GM12891 (cell line): ENCODE data around the gene RAB1A.
"Not testable (repeated sequence)": the region's sequence is repeated elsewhere in the genome, so short reads cannot be mapped to it uniquely, and the experiment has no call there.

Experiments used
- DNase-seq: peaks from one replicate; pipeline ENCODE4 v3.0.0; 2011; ENCODE audit warnings: low spot score; ENCODE audit not compliant: insufficient read length
- FAIRE-seq: peaks from 2 replicates; lab custom pipeline; 2011; peaks lifted over from hg19 to GRCh38; lab: Jason Lieb, UNC
- PAX5 ChIP-seq: IDR thresholded peaks from 2 replicates; pipeline ENCODE4 v1.6.1; 2011; ENCODE audit warnings: low read length, moderate library complexity, mild to moderate bottlenecking; ENCODE audit not compliant: insufficient read depth, severe bottlenecking
- POLR2A ChIP-seq: IDR thresholded peaks from 2 replicates; pipeline ENCODE4 v1.6.1; 2011; ENCODE audit warnings: low read depth, low read length, control low read depth
- POLR2AphosphoS5 ChIP-seq: IDR thresholded peaks from 2 replicates; pipeline ENCODE4 v1.6.1; 2011; ENCODE audit warnings: low read depth, low read length, control low read depth
- POU2F2 ChIP-seq: IDR thresholded peaks from 2 replicates; pipeline ENCODE4 v1.6.1; 2011; ENCODE audit warnings: low read depth, mild to moderate bottlenecking, control low read depth, low read length, moderate library complexity
- SPI1 ChIP-seq: IDR thresholded peaks from 2 replicates; pipeline ENCODE4 v1.6.1; 2011; ENCODE audit warnings: low read depth, low read length, control low read depth
- TAF1 ChIP-seq: IDR thresholded peaks from 2 replicates; pipeline ENCODE4 v1.6.1; 2011; ENCODE audit warnings: low read depth, low read length, control low read depth

The RAB1A gene

DNA sequence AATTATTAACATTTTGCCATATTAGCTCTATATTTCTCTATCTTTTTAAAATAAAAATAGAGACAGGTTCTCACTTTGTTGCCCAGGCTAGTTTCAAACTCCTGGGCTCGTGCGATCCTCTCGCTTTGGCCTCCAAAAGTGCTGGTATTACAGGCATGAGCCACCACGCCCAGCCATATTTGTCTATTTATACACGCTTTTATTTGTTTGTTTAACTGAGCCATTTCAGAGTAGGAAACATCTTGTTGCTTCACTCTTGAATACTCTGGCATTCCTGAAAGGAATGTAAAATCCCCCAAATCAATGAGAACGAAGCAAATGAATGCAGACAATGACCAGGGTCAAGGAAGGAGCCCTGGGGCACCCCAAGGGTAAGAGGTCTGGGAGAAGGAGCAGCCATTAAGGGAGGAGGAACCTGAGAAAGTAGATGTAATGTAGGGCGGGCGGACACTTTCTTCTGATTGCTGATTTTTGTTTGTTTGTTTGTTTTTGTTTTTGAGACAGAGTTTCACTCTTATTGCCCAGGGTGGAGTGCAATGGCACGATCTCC, 31.7 kb upstream of the RAB1A start:
- FAIRE-seq: no peak
- TF ChIP-seq PAX5: no peak
- no peak for TF ChIP-seq POLR2A
- TF ChIP-seq POLR2AphosphoS5: no peak
- TF ChIP-seq TAF1: no peak
- no peak for TF ChIP-seq SPI1
- TF ChIP-seq POU2F2: no peak
- no peak for DNase-seq

DNA sequence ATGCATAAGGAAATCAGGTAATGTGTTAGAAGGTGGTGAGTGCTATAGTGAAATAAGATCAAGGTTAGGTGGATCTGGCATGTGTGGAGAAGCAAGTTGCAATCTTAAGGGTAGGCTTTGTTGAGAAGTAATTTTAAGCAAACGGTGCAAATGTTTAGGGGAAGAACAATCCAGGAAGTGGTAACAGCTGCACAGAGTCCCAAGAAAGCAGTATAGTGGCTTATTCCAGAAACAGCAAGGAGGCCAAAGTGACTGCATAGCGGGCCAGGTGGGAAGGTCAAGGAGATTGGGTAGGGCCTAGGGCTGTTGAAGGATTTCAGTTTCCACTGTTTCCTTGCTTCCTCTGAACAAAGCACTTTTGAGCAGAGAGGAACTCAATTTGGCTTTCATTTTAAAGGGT, 30.0 kb upstream of the RAB1A start:
- DNase-seq (no peak), FAIRE-seq (no peak)
- no peak for TF ChIP-seq POLR2AphosphoS5

DNA sequence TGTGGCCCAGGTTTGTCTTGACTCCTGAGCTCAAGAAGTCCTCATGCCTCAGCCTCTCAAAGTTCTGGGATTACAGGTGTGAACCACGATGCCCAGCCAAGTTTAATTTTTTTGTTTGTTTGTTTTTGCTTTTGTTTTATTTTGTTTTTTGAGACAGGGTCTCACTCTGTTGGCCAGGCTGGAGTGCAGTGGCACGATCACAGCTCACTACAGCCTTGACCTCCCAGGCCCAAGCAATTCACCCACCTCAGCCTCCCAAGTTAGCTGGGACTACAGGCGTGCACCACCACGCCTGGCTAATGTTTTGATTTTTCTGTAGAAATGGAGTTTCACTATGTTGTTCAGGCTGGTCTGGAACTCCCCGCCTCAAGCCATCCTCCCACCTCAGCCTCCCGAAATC, 29.4 kb upstream of the RAB1A start:
- TF ChIP-seq POLR2A (no peak), POLR2AphosphoS5 (no peak), POU2F2 (no peak)
- FAIRE-seq: no peak
- DNase-seq: no peak

DNA sequence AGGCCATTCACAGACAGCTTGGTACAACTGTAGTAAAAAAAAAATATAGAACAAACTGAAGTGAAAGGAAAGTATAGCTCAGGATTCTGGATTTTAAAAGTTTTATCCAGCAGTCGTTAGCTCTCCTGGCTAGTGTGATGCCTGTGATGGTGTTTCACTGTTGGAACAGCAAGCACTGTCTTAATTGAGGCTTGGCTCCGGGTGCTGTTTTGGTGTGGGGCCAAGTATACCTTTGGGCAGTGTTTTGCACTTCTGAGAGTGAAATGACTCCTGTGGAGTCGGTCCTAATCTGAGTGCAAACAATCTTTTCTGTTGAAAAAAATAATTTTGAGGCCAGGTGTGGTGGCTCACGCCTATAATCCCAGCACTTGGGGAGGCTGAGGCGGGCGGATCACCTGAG, 28.7 kb upstream of the RAB1A start:
- no peak for FAIRE-seq
- DNase-seq: no peak
- no peak for TF ChIP-seq PAX5
- TF ChIP-seq SPI1: no peak
- no peak for TF ChIP-seq POU2F2
- no peak for TF ChIP-seq POLR2A
- no peak for TF ChIP-seq TAF1
- TF ChIP-seq POLR2AphosphoS5: no peak

DNA sequence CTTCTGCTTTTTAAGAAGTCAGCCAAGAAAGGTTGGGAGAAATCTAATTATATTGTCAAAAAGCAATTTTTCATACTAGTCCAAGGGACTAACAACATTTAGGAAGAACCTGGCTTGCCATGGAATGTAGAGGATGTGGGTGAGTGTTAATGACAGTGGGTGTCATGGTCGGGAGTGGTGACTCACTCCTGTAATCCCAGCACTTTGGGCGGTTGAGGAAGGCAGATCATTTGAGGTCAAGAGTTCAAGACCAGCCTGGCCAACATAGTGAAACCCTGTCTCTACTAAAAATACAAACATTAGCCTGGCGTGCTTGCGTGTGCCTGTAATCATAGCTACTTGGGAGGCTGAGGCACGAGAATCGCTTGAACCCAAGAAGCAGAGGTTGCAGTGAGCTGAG, 27.9 kb upstream of the RAB1A start:
- not testable (repeated sequence) for FAIRE-seq, DNase-seq

DNA sequence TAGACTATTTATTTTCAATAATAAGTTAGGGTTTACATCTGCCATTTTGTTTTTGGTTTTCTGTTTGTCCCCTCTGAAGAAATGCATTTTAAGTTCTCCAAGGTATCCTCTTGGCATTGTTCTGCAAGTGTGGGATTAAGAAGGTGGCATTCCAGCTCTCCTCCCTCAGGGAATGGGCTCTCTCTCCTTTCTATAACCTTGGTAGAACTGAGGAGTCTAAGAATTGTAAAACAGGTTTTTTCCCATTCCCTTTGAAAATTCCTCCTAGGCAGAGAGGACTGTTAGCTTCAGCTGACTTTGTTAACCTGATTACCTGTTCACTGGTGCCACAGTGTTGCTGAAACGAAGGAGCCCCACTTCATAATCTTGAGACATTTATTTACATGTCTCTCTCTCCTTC, 26.1 kb upstream of the RAB1A start:
- DNase-seq (no peak), FAIRE-seq (no peak)
- TF ChIP-seq SPI1 (no peak), POLR2A (no peak), TAF1 (no peak), PAX5 (no peak), POU2F2 (no peak), POLR2AphosphoS5 (no peak)

DNA sequence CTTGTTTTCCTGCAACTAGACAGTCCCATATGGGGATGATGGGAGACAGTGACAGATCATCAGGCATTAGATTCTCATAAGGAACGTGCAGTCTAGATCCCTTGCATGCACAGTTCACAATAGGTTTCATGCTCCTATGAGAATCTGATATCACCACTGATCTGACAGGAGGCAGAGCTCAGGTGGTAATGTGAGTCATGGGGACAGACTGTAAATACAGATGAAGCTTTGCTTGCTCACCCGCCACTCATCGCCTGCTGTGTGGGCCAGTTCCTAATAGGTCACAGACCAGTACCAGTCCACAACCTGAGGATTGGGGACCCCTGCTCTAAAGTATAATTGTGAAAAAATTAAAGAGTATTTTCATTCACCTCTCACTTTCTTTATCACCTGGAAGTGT, 23.6 kb upstream of the RAB1A start:
- TF ChIP-seq SPI1 (no peak), POU2F2 (no peak), POLR2AphosphoS5 (no peak), TAF1 (no peak)
- FAIRE-seq: no peak
- DNase-seq: no peak

DNA sequence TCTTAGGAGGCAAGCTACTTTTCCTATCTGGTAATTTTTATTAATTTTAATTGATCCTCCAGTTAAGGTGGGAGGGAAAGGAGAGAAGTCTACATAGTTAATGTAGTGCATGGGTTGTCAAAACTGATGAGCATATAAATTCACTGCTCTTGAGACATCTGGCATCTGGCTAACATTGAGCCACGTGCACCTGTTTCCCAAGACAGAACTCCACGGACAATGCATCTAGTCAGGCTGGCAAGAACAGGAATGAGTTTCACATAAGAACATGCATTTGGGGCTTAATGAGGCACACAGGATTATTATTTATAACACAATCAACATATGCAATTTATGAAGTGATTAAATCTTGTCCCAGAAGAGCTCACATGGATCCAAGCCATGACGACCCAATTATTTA, 16.2 kb upstream of the RAB1A start:
- no peak for DNase-seq
- no peak for FAIRE-seq
- TF ChIP-seq POLR2AphosphoS5 (no peak), PAX5 (no peak), POLR2A (no peak), POU2F2 (no peak), SPI1 (no peak), TAF1 (no peak)

DNA sequence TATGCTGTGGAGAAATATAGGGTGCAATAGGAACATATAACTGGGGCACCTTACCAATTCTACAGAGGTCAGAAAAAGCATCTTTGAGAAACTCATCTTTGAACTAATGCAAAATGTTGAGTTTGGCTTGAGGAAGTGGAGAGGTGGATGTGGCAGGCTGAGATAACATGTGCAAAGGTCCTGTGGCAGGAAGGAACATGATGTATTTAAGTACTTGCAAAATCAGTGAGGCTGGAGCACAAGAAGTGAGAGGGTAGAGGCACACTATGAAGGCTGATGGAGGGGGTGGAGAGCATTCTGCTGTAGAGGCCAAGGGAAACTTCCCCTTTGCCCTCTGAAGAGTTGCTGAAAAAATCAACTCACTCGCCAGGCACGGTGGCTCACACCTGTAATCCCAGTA, 14.7 kb upstream of the RAB1A start:
- DNase-seq: no peak
- FAIRE-seq: no peak
- TF ChIP-seq POLR2AphosphoS5 (no peak), TAF1 (no peak), POLR2A (no peak), POU2F2 (no peak), SPI1 (no peak), PAX5 (no peak)

DNA sequence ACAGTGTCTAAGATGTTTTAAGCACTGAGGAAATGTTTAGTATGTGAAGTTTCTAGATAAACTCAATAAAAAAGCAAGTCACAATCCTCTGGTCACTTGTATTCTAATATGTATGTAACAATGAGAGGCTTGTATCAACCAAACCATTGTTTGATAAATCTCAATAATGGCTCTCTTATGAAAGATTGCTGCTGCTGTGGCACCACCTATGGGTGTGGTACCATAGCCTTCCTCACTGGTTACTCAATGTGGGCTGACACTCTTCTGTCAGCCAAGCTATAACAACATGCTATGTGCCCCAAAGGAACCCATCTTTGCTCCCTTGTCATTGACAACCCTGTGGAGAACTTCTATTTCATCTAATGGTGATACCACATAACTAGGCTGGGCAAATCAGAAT, 12.6 kb upstream of the RAB1A start:
- FAIRE-seq (no peak), DNase-seq (no peak)
- TF ChIP-seq POLR2AphosphoS5: no peak
- TF ChIP-seq PAX5: no peak

DNA sequence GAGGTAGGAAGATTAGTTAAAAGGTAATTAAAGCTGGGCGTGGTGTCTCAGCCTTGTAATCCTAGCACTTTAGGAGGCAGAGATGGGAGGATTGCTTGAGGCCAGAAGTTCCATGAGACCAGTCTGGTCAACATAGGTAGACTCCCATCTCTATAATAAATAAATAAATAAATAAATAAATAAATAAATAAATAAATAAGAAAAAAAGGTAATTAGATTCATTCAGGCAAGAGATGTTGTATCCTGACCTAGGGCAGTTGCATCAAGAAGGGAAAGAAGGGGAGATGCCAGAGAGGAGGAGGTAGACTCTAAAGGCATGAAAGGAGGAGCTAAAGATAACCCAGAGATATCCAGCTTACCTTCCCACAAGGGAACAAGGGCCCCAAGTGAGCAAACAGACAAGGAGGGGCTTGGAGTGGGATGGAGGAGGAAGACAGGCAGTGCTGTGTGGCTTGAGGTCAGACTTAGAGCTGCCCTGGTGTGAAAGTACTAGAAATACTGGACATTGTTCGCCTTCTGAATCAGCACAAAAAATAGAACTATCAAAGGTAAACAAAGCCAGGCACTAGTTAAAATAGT, 7.4 kb upstream of the RAB1A start:
- FAIRE-seq: no peak
- no peak for TF ChIP-seq POU2F2
- no peak for TF ChIP-seq TAF1
- TF ChIP-seq PAX5: no peak
- no peak for TF ChIP-seq POLR2A
- TF ChIP-seq POLR2AphosphoS5: no peak
- no peak for TF ChIP-seq SPI1
- no peak for DNase-seq
